ENCODE results near the gene PTGR2.

- TF ChIP-seq EZH2 (IDR thresholded peaks at IDR 0.05) = no peak
- no peak for TF ChIP-seq POLR2AphosphoS5 (IDR thresholded peaks at IDR 0.05; ENCODE audit: borderline replicate concordance, low read depth, low read length)
- TF ChIP-seq FOXP2 (optimal IDR thresholded peaks at IDR 0.05; ENCODE audit: control extremely low read depth, extremely low read length, insufficient read depth) = no peak
Observed at GRCh38 chr14:73859145-73859544, 7.5 kb downstream of the PTGR2 start.

All from SK-N-MC (cell line).